ENCODE results near the gene MYCN.
"Not testable (repeated sequence)": the region's sequence is repeated elsewhere in the genome, so short reads cannot be mapped to it uniquely, and the experiment has no call there.

The MYCN gene

GRCh38 chr2:15963109-15963976 lies 23.0 kb downstream of the MYCN start:
- not testable (repeated sequence) for DNase-seq

GRCh38 chr2:15963977-15964670 lies 23.8 kb downstream of the MYCN start:
- no peak for DNase-seq

GRCh38 chr2:15964936-15965563 lies 24.7 kb downstream of the MYCN start:
- no peak for DNase-seq

GRCh38 chr2:15965564-15966019 lies 25.2 kb downstream of the MYCN start:
- DNase-seq: no peak

GRCh38 chr2:15967415-15968279 lies 27.3 kb downstream of the MYCN start:
- DNase-seq: no peak

GRCh38 chr2:15968280-15969178 lies 28.2 kb downstream of the MYCN start:
- DNase-seq: no peak

GRCh38 chr2:15969214-15969613 lies 28.9 kb downstream of the MYCN start:
- no peak for DNase-seq

- no peak for DNase-seq
Measured at GRCh38 chr2:15970701-15971100, 30.4 kb downstream of the MYCN start.

GRCh38 chr2:15971351-15971750 lies 31.0 kb downstream of the MYCN start:
- DNase-seq: no peak

GRCh38 chr2:15971831-15972522 lies 31.6 kb downstream of the MYCN start:
- DNase-seq: no peak

GRCh38 chr2:15973481-15974401 lies 33.4 kb downstream of the MYCN start:
- no peak for DNase-seq

GRCh38 chr2:15974565-15975260 lies 34.4 kb downstream of the MYCN start:
- no peak for DNase-seq

GRCh38 chr2:15975261-15975600 lies 34.9 kb downstream of the MYCN start:
- no peak for DNase-seq

- no peak for DNase-seq
Measured at GRCh38 chr2:15975676-15976075, 35.3 kb downstream of the MYCN start.

GRCh38 chr2:15976354-15976753 lies 36.0 kb downstream of the MYCN start:
- no peak for DNase-seq

- no peak for DNase-seq
Measured at GRCh38 chr2:15979051-15979758, 38.9 kb downstream of the MYCN start.

- DNase-seq: no peak
Measured at GRCh38 chr2:15979759-15980604, 39.6 kb downstream of the MYCN start.
